Neural cell (in vitro differentiated cells): ENCODE measurements around the gene LEP. TPM values are rescaled to one million over a fixed set of nuclear protein-coding genes. Genes with fewer than 3 reads are reported as not detected.
"Not testable (repeated sequence)": the region's sequence is repeated elsewhere in the genome, so short reads cannot be mapped to it uniquely, and the experiment has no call there.

ENCODE experiments used
- H2AFZ ChIP-seq: fragments of 200-600, 300-800 bp; sonication (generic), shearing (Covaris generic); 2 replicates; pipeline ENCODE4 v1.6.0; 2014; ENCODE audit warnings: low read depth, mild to moderate bottlenecking, antibody characterized with exemption, low read length, moderate library complexity
- H3F3A ChIP-seq: fragments of 200-600 bp; shearing (Covaris generic); 2 replicates; pipeline ENCODE4 v1.6.1; 2016; ENCODE audit warnings: mild to moderate bottlenecking, moderate library complexity, mixed read lengths, antibody characterized with exemption, low read length; ENCODE audit not compliant: insufficient read depth, poor library complexity, severe bottlenecking
- H3K27ac ChIP-seq: fragments of 200-600, 300-800 bp; sonication (generic), shearing (Covaris generic); 2 replicates; pipeline ENCODE4 v1.5.1; 2014; ENCODE audit warnings: mild to moderate bottlenecking, low read length, moderate library complexity
- H3K27me3 ChIP-seq: fragments of 300-800, 200-600 bp; sonication (generic), shearing (Covaris generic); 2 replicates; pipeline ENCODE4 v1.6.0; 2014; ENCODE audit warnings: mild to moderate bottlenecking, low read depth, low read length, moderate library complexity; ENCODE audit not compliant: insufficient read depth
- H3K36me3 ChIP-seq: fragments of 300-800, 200-600 bp; sonication (generic), shearing (Covaris generic); 2 replicates; pipeline ENCODE4 v1.5.1; 2014; ENCODE audit warnings: mild to moderate bottlenecking, antibody characterized with exemption, low read length, moderate library complexity; ENCODE audit not compliant: insufficient read depth
- H3K4me2 ChIP-seq: fragments of 300-800, 200-600 bp; sonication (generic), shearing (Covaris generic); 2 replicates; pipeline ENCODE4 v1.6.0; 2014; ENCODE audit warnings: mild to moderate bottlenecking, low read length
- H3K4me3 ChIP-seq: fragments of 300-800, 200-600 bp; sonication (generic), shearing (Covaris generic); 2 replicates; pipeline ENCODE4 v1.5.1; 2014; ENCODE audit warnings: mild to moderate bottlenecking, low read length, moderate library complexity
- H3K79me2 ChIP-seq: fragments of 200-600 bp; shearing (Covaris generic); replicated peaks from 2 replicates; pipeline ENCODE4 v1.6.0; 2014; ENCODE audit warnings: mild to moderate bottlenecking, low read length, moderate library complexity; ENCODE audit not compliant: insufficient read depth
- H3K9ac ChIP-seq: fragments of 300-800, 200-600 bp; sonication (generic), shearing (Covaris generic); 2 replicates; pipeline ENCODE4 v1.6.1; 2016; ENCODE audit warnings: mild to moderate bottlenecking, low read length, mixed read lengths
- H3K9me2 ChIP-seq: fragments of 200-600 bp; shearing (Covaris generic); 2 replicates; pipeline ENCODE4 v1.6.1; 2016; ENCODE audit warnings: mild to moderate bottlenecking, low read length, mixed read lengths; ENCODE audit not compliant: insufficient read depth
- H3K9me3 ChIP-seq: fragments of 200-600, 300-800 bp; sonication (generic), shearing (Covaris generic); 2 replicates; pipeline ENCODE4 v1.6.1; 2016; ENCODE audit warnings: mild to moderate bottlenecking, mixed run types, low read length, moderate library complexity, mixed read lengths
- H4K20me1 ChIP-seq: fragments of 200-600 bp; shearing (Covaris generic); 2 replicates; pipeline ENCODE4 v1.6.1; 2016; ENCODE audit warnings: mild to moderate bottlenecking, mixed run types; ENCODE audit not compliant: insufficient read depth
- CTCF ChIP-seq: fragments of 450-650 bp; IDR thresholded peaks from 2 replicates; pipeline ENCODE4 v1.5.1; 2014; ENCODE audit warnings: antibody characterized with exemption, mild to moderate bottlenecking, moderate library complexity; ENCODE audit not compliant: poor library complexity, severe bottlenecking
- EP300 ChIP-seq: fragments of 450-650 bp; conservative IDR thresholded peaks from 2 replicates; pipeline ENCODE4 v1.6.1; 2014; ENCODE audit warnings: antibody characterized with exemption, mild to moderate bottlenecking, moderate library complexity; ENCODE audit not compliant: poor library complexity, severe bottlenecking
- EZH2 ChIP-seq: fragments of 200-600, 300-800 bp; shearing (Covaris generic), sonication (generic); IDR thresholded peaks from 2 replicates; pipeline ENCODE4 v1.6.1; 2014; ENCODE audit warnings: antibody characterized with exemption, low read length, borderline replicate concordance, mild to moderate bottlenecking; ENCODE audit not compliant: insufficient read depth, poor library complexity, severe bottlenecking
- MXI1 ChIP-seq: fragments of 450-650 bp; conservative IDR thresholded peaks from 2 replicates; pipeline ENCODE4 v1.6.1; 2014; ENCODE audit warnings: antibody characterized with exemption, mild to moderate bottlenecking; ENCODE audit not compliant: poor library complexity, severe bottlenecking
- POLR2AphosphoS5 ChIP-seq: IDR thresholded peaks from 2 replicates; pipeline ENCODE4 v1.6.1; 2012
- RAD21 ChIP-seq: fragments of 450-650 bp; conservative IDR thresholded peaks from 2 replicates; pipeline ENCODE4 v1.6.1; 2014; ENCODE audit warnings: antibody characterized with exemption, mild to moderate bottlenecking, moderate library complexity
- SMC3 ChIP-seq: fragments of 450-650 bp; conservative IDR thresholded peaks from 2 replicates; pipeline ENCODE4 v1.6.1; 2014; ENCODE audit warnings: antibody characterized with exemption, mild to moderate bottlenecking, moderate library complexity; ENCODE audit not compliant: poor library complexity
- TAF1 ChIP-seq: IDR thresholded peaks from 2 replicates; pipeline ENCODE4 v1.6.1; 2012; ENCODE audit warnings: low read depth
- polyA plus RNA-seq: library from polyadenylated mRNA; depleted of rRNA; stranded (reverse); fragments of >200 nt; gene quantifications from 2 replicates; pipeline ENCODE4 v1.2.3, GENCODE V29; 2014
- TF ChIP-seq, protein P1 (sequence below): IDR thresholded peaks from 2 replicates; pipeline ENCODE4 v1.6.1; 2012; ENCODE audit warnings: borderline replicate concordance

The LEP gene
- polyA plus RNA-seq, 1 donor from 2014 or later: not detected

GRCh38 chr7:128236924-128237586, 4.0 kb upstream of the LEP start:
- Histone ChIP-seq H3K27me3 (no peaks in the 10 kb centered on the region), H3K9me3 (no peaks in the 10 kb centered on the region), H3K36me3 (no peaks in the 10 kb centered on the region), H3K4me3 (no peak overlapping the region), H3K79me2 (no peaks in the 10 kb centered on the region), H2AFZ (no peak overlapping the region), H3K27ac (no peak overlapping the region), H3K9ac (no peak overlapping the region), H3K9me2 (no peaks in the 10 kb centered on the region), H3F3A (no peaks in the 10 kb centered on the region), H3K4me2 (no peak overlapping the region), H4K20me1 (no peaks in the 10 kb centered on the region)
- TF ChIP-seq TAF1 (no peak), EZH2 (no peak), POLR2AphosphoS5 (no peak), CTCF (no peak), EP300 (no peak), RAD21 (no peak), MXI1 (no peak), SMC3 (no peak)
- TF ChIP-seq, protein P1, sequence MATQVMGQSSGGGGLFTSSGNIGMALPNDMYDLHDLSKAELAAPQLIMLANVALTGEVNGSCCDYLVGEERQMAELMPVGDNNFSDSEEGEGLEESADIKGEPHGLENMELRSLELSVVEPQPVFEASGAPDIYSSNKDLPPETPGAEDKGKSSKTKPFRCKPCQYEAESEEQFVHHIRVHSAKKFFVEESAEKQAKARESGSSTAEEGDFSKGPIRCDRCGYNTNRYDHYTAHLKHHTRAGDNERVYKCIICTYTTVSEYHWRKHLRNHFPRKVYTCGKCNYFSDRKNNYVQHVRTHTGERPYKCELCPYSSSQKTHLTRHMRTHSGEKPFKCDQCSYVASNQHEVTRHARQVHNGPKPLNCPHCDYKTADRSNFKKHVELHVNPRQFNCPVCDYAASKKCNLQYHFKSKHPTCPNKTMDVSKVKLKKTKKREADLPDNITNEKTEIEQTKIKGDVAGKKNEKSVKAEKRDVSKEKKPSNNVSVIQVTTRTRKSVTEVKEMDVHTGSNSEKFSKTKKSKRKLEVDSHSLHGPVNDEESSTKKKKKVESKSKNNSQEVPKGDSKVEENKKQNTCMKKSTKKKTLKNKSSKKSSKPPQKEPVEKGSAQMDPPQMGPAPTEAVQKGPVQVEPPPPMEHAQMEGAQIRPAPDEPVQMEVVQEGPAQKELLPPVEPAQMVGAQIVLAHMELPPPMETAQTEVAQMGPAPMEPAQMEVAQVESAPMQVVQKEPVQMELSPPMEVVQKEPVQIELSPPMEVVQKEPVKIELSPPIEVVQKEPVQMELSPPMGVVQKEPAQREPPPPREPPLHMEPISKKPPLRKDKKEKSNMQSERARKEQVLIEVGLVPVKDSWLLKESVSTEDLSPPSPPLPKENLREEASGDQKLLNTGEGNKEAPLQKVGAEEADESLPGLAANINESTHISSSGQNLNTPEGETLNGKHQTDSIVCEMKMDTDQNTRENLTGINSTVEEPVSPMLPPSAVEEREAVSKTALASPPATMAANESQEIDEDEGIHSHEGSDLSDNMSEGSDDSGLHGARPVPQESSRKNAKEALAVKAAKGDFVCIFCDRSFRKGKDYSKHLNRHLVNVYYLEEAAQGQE: no peak

DNA sequence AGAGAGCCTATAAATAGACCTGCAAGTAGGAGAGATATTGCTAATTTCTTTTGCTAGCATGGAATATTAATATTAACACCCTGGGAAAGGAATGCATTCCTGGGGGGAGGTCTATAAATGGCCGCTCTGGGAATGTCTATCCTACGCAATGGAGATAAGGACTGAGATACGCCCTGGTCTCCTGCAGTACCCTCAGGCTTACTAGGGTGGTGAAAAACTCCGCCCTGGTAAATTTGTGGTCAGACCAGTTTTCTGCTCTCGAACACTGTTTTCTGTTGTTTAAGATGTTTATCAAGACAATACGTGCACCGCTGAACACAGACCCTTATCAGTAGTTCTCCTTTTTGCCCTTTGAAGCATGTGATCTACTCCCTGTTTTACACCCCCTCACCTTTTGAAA, 1.9 kb upstream of the LEP start:
- not testable (repeated sequence) for H3K9ac ChIP-seq, H3K27ac ChIP-seq, H3K9me2 ChIP-seq, H3K4me3 ChIP-seq, H3K36me3 ChIP-seq, H3K9me3 ChIP-seq, H3K4me2 ChIP-seq, H2AFZ ChIP-seq, H3F3A ChIP-seq, H4K20me1 ChIP-seq, H3K79me2 ChIP-seq, H3K27me3 ChIP-seq

DNA sequence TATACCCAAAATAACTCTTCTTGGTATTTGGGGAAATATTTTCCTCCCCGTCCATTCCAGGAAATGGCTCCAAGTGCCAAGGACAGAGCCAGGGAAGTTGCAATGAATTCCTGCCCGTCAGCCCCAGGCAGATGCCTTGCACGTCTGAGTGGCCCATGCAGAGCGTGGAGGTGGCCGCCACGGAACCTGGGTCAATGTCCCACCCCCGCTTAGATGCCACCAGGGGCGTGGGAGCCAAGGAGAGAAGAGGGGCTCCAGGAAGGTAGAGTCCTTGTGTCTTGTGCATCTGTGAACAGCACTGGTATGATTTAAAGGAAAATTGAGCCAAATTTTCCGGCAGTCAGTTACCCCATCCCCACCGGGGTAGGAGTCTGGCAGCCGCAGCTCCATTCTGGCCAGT, 1.6 kb downstream of the LEP start:
- Histone ChIP-seq H3K9ac (no peak overlapping the region), H3K79me2 (no peaks in the 10 kb centered on the region), H3K36me3 (no peaks in the 10 kb centered on the region), H3K27me3 (no peaks in the 10 kb centered on the region), H2AFZ (no peak overlapping the region), H3K4me2 (no peak overlapping the region), H3K9me3 (no peaks in the 10 kb centered on the region), H4K20me1 (no peaks in the 10 kb centered on the region), H3F3A (no peaks in the 10 kb centered on the region), H3K9me2 (no peaks in the 10 kb centered on the region), H3K27ac (no peak overlapping the region), H3K4me3 (no peak overlapping the region)
- TF ChIP-seq MXI1 (no peak), SMC3 (no peak), TAF1 (no peak), EZH2 (no peak), POLR2AphosphoS5 (no peak), RAD21 (no peak), EP300 (no peak), CTCF (no peak)
- TF ChIP-seq, protein P1: no peak
